ENCODE data around the gene ACER3.
"Not testable (repeated sequence)": the region's sequence is repeated elsewhere in the genome, so short reads cannot be mapped to it uniquely, and the experiment has no call there.

The ACER3 gene

DNA sequence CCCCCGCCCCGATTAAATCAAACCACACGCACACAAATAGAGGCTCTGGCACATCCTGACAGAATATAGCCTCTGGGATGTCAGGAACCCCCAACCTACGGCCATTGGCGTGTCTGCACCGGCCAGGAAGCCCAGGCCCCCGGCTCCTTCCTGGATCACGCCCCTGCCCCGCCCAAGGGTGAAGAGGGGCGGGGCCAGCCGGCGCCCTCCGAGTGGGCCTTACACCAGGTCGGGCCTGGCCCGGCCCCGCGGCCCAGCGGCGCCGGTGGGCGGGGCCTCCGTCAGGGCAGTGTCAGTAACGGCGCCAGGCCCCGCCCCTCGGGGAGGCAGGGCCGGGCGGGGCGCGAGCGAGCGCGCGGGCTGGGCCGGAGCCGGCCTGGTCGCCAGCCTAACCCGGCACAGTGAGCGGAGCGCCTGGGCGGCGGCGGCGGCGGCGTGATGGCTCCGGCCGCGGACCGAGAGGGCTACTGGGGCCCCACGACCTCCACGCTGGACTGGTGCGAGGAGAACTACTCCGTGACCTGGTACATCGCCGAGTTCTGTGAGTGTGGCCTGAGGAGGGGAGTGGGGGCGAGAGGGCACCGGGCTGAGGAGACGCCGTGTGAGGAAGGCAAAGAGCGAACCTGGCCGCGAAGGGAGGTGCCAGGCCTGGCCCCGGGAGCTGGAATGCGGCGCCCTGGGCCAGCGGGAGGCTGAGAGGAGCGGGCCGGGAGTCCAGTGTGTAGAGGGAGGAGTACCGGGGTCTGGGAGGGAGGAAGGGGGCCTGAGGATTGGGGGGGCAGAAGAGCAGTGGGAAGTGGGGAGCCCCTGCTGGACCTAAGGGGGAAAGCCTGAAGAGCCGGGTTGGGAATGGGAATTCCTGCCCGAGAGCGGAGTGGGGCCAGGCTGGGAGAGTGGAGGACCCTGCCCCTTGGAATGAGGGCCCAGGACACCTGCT lies at the start of gene ACER3:
Gene ACER3 (plus strand): TSS at position 380 of the 937 bp plus-strand sequence. CDS start 59 bp downstream, at position 439.
- peak; percentile 81 for DNase-seq

DNA sequence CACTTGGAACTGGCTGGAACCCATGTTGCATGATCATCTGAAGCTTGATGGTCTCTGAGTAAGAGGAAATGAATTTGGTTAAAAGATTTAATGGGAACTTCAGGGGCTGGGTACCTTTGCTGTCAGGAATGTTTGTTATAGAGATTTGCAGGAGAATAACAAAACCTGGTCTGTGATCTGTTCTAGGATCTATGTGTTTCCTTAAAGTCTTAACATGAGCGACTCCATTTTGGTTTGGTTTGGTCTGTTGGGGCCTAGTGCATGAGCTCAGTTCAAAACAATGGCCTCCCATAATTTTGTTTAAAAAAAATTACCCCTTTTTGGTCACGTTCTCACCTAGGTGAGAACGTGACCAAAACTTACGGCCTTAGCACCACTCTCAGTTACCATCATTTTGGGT lies 49.5 kb upstream of the ACER3 start:
- DNase-seq = no peak

DNA sequence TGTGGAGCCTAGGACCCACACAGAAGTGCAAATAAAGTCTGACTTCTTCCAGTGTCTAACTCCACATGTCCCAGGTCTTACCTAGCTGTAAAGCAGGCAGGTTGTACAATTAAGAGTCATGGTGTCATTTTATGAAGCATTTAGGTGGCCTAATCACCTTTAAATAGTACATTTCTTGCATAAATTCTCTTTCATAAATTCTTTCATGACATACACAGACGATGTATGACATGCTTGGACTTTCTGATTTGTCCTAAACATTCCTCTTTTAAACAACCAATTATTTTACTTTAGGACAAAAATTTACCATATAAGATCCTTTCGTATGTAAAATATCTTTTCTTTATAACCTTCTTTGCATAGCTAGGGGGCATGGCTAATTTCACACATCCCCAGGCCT lies 46.3 kb upstream of the ACER3 start:
- DNase-seq = no peak

DNA sequence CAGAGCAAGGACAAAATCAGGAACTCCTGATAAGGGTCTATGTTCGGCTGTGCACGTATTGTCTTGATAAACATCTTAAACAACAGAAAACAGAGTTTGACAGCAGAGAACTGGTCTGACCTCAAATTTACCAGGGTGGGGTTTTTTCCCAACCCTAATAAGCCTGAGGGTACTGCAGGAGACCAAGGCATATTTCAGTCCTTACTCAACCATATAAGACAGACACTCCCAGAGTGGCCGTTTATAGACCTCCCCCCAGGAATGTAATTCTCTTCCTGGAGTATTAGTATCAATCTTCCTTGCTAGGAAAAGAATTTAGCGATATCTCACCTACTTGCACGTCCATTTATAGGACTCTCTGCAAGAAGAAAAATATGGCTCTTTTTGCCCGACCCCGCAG lies 45.0 kb upstream of the ACER3 start:
- DNase-seq = not testable (repeated sequence)

DNA sequence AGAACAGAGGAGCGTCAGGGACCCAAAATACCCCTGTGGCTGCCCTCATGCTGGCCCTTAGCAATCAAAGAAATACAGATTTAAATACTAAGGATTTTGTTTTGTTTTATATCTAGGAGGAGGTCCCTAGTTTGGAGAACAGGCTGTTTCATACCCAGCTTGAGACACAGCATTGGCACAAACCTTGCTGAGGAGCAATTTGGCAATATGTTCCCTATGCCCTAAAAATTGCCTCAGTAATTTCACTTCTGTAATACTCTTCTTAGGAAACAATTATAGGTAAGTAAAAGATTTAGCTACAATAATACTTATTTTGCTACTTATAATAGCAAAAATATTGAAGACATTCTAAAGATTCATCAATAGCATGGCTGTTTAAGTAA lies 40.5 kb upstream of the ACER3 start:
- no peak for DNase-seq

DNA sequence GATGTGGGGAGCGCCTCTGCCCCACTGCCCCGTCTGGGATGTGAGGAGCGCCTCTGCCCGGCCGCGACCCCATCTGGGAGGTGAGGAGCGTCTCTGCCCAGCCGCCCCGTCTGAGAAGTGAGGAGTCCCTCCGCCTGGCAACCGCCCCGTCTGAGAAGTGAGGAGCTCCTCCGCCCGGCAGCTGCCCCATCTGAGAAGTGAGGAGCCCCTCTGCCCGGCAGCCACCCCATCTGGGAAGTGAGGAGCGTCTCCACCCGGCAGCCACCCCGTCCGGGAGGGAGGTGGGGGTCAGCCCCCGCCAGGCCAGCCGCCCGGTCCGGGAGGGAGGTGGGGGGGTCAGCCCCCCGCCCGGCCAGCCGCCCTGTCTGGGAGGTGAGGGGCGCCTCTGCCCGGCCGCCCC lies 39.3 kb upstream of the ACER3 start:
- DNase-seq = not testable (repeated sequence)

DNA sequence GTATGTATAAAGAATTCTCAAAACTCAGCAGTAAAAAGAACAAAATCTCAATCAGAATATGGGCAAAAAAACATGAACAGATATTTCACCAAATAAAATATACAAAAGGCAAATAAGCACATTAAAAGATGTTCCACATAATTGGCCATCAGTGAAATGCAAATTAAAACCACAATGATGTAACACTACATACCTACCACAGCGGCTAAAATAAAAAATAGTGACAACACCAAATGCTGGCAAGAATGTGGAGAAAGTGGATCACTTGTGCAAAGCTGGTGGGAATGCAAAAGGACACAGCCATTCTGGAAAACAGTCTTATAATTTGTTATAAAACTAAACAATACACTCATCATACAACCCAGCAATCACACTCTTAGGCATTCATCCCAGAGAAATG lies 38.3 kb upstream of the ACER3 start:
- DNase-seq = no peak

- DNase-seq = peak; percentile 86
Measured at GRCh38 chr11:76823481-76824028, 37.2 kb upstream of the ACER3 start.

DNA sequence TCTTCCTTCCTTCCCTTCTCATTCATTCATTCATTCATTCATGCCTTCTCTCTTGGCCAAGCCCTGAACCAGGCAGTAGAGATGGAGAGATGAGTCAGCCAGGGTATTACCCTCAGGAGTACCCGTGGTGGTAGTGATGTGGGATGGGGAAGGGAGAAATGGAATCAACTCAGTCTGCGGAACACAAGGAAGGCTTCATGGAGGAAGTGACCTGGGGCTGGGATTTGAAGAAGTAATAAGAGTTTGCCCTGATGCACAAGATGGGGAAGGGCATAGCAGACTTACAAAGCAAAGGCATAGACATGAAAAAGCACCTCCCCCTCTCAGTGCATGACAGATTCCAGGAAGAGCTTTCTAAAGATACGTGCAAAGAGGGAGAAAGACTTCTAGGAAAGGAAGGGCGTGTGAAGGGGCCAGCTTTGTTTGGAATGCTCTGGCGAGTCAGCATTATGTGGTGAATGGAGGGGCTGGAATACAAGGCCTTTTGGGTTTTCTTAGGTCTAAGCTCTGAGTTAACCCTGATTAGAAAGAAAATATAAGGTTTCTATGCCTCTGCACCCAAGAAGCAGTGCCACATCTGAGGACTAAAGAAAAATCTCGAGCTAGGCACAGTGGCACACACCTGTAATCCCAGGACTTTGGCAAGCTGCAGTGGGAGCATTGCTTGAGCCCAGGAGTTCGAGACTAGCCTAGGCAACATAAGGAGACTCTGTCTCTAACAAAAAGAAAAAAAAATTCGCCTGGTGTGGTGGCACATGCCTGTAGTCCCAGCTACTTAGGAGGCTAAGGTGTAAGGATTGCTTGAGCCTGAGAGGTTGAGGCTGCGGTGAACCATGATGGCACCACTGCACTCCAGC lies 36.4 kb upstream of the ACER3 start:
- peak; percentile 77 for DNase-seq

DNA sequence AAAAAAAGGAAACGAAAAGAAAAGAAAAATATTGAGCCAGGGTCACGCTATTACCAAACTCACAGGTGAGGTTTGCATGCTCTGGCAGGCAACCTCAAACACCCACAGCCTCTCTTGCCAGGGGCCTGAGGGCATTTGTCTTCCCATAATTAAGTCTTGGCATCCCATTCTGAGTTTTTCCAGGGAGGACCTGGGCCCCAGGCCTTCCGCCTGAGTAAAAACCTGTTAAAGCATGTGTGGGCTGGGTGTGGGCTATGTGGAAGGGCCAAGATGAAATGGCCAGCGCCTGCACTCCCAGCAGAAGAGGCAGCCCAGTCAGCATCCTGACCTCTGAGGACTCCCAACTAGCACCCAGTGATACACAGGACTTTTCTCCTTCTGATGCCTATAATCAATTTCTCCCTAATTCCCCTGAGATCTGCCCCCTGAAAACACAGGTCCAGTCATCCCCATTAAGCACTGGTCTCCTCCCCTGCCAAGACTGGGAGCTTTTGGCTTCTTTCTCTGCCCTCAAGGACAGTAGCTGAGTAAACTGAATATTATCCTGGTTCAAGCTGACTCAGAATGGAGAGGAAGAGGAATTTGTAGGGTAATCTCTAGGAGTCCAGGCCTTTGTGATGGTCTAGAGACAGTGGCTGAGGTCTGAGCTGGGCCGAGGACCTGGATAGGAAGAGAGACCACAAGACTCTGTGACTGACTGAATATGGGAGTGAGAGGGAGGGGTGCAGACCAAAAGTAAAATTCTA lies 35.6 kb upstream of the ACER3 start:
- peak; percentile 21 for DNase-seq

DNA sequence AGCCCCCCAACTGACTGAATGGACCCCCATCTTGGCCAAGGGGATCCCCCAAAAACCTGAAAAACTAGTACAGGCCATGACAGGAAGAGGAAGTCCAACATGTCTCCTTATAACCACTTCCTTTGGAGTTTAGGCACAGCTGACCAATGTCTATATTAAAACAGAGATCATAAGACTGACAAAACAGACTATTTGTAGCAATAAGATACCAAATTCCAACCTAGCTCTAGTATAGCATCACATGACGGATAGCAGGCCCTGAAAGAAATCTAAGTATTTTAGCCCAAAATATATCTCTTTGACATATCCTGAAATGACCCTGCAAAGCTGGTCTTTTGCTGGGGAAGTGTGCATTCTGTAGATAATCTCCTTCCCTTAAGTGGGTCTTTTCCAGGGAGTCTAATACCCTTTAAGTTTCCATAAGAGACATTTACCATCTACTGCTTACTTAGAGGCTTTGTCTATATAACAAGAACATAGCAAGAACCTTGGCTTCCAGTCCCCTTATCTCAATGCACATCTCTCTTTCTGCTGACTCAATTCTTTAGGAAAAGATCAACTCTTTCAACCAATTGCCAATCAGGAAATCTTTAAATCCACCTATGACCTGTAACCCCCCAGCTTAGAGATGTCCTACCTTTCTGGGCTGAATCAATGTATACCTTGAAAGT lies 34.9 kb upstream of the ACER3 start:
- DNase-seq = no peak

DNA sequence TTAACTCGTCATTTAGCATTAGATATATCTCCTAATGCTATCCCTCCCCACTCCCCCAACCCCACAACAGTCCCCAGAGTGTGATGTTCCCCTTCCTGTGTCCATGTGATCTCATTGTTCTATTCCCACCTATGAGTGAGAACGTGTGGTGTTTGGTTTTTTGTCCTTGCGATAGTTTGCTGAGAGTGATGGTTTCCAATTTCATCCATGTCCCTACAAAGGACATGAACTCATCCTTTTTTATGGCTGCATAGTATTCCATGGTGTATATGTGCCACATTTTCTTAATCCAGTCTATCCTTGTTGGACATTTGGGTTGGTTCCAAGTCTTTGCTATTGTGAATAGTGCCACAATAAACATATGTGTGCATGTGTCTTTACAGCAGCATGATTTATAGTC lies 34.2 kb upstream of the ACER3 start:
- not testable (repeated sequence) for DNase-seq

DNA sequence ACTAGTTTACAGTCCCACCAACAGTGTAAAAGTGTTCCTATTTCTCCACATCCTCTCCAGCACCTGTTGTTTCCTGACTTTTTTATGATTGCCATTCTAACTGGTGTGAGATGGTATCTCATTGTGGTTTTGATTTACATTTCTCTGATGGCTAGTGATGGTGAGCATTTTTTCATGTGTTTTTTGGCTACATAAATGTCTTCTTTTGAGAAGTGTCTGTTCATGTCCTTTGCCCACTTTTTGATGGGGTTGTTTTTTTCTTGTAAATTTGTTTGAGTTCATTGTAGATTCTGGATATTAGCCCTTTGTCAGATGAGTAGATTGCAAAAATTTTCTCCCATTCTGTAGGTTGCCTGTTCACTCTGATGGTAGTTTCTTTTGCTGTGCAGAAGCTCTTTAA lies 33.7 kb upstream of the ACER3 start:
- not testable (repeated sequence) for DNase-seq

DNA sequence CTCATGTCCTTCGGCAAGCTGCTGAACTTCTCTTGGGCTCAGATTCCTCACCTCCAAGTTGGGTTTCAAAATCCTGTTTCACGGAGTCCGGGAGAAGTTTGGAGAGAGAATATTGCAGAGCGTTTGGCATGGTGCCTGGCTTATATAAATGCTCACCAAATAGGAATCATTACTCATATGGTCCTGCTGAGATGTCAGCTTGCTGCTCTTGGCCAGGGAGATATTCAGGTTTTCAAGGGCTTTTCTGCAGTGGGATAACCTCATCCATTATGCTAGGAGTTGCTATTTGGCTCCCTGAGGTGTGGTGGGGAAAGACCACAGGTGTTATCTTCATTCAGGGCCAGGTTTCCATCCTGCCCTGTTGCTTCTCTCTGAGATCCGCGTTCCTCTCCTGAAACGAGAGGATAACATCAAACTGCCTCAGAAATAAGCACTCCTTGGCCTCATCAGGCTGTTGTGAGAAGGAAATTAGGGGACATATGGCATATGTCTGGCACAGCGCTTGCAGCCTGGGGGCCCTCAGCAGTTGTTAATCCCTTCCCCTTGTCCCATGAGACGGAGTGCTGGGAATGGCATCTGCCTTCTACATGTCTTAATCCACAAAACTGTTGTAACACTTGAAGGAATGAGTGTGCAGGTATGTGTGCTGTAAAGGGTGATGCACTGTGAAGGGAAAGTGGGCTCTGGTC lies 29.9 kb upstream of the ACER3 start:
- DNase-seq = peak; percentile 75

DNA sequence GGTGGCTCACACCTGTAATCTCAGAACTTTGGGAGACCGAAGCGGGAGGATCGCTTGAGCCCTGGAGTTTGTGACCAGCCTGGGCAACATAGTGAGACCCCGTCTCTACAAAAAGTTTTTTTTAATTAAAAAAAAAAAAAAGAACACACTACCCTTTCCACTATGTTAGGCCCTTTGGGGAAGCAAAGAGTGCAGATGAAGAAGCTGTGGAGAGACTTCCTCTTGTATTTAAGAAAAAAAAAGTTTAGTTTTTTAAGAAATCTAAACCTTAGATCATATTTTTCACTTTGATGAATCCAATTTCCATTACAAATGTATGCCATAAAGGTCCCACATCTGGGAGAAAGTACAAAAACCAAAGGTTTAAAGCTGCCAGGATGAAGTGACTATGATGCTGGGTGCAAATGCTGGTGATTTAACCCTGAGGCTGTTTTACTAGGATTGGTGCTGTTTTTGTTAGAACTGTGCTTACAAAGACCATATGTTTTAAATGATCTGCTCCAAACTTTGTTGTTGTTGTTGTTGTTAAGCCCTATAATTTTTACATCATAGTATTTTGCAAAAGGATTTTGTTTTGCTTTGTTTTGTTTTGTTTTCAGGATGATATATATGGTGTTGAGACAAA lies 28.9 kb upstream of the ACER3 start:
- no peak for DNase-seq

DNA sequence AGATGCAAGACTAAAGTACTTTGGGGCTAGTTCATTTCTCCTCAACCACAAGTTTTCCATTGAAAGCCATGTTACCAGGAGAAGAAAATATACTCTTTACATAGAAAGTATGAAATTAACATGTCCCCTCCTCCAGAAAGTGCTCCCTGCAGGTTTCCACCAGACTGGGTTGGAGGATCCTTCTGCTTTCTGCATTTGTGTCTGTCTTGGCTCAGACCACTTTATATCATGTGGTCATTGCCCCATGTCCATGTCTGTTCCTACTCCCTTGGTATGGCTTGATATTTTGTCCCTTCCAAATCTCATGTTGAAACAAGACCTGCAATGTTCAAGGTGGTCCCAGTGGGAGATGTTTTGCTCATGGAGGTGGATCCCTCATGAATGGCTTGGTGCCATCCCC lies 28.4 kb upstream of the ACER3 start:
- no peak for DNase-seq

GRCh38 chr11:76834151-76834550 lies 26.6 kb upstream of the ACER3 start:
- no peak for DNase-seq

GRCh38 chr11:76835036-76835435 lies 25.7 kb upstream of the ACER3 start:
- no peak for DNase-seq

DNA sequence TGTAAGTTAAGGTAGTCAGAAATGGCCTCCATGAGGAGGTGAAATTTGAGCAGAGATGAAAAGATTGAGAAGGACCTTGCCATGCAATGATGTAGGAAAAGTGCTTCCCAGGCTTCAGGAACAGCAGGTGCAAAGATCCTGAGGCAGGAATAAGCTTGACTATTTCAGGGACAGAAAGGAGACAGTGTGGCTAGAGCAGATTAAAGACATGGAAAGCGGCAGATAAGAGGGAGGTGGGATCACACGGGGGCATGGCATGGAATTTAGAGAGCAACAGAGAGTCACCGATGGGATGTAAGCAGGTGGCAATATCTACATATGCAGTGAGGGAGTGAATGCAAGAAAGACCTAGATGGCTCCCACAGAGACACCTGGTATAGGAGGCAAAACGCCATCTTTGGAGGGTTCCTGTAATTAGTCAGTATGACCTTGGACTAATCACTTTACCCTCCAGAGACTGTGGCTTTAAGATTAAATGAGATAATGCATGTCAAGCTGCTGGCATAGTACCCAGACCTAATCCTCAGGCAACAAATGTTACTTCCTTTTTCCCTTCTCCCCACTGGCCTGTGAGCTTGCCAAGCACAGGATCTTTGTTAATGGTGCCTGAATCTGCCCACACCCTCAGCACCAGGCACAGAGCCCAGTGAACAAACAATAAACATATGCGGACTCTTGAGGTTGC lies 24.6 kb upstream of the ACER3 start:
- DNase-seq = peak; percentile 33

- DNase-seq = no peak
Measured at GRCh38 chr11:76836613-76837291, 24.0 kb upstream of the ACER3 start.
